ENCODE results near the gene SLC6A8.

Gene SLC6A8

DNA sequence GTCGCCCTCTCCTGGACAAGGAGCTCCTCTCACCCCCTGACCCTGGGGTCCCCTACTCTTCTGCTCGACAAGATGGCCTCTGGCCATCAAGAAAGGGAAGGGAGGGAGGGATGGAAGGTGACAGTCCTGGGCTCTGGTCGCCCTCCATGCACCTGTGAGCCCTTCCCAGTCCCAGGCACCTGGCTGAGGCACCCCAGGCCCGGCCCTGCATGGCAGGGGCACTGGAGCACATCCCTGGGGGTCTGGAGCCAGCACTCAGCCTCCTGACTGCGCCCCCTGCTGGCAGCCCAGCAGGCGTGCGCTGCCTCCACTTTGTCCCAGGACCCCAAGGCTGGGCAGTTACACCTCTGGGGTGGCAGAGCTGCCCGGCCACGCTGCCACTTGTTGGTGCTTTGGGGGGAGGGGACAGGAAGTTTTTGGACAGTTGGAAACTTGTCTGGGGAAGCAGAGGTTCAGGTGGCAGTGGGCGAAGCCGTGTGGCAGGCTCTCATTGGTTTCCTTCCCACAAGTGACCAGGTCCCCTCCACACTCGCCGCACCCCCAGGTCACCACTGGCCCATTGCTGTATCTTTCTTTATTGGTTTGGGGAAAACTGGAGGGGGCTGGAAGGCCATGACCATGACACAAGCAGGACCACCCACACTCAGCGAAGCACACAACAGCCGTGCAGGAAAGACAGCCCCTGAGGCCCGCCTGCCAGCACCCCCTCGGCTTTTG, 18.4 kb upstream of the SLC6A8 start:
- H3K79me2 ChIP-seq (ENCODE audit: insufficient read depth, low read depth) = no peaks in the 10 kb centered on the region
- no peak overlapping the region for H3K4me2 ChIP-seq
- H4K20me1 ChIP-seq (ENCODE audit: insufficient read depth) = no peaks in the 10 kb centered on the region
- H3K9ac ChIP-seq = no peak overlapping the region
- TF ChIP-seq, protein P1, sequence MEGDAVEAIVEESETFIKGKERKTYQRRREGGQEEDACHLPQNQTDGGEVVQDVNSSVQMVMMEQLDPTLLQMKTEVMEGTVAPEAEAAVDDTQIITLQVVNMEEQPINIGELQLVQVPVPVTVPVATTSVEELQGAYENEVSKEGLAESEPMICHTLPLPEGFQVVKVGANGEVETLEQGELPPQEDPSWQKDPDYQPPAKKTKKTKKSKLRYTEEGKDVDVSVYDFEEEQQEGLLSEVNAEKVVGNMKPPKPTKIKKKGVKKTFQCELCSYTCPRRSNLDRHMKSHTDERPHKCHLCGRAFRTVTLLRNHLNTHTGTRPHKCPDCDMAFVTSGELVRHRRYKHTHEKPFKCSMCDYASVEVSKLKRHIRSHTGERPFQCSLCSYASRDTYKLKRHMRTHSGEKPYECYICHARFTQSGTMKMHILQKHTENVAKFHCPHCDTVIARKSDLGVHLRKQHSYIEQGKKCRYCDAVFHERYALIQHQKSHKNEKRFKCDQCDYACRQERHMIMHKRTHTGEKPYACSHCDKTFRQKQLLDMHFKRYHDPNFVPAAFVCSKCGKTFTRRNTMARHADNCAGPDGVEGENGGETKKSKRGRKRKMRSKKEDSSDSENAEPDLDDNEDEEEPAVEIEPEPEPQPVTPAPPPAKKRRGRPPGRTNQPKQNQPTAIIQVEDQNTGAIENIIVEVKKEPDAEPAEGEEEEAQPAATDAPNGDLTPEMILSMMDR (conservative IDR thresholded peaks at IDR 0.05; ENCODE audit: low read depth, low read length) = peak; percentile 78
- H3K4me1 ChIP-seq (ENCODE audit: low read depth, poor library complexity, severe bottlenecking) = no peaks in the 10 kb centered on the region
- H2AFZ ChIP-seq (ENCODE audit: low read depth) = no peak overlapping the region
- H3K27me3 ChIP-seq (ENCODE audit: insufficient read depth, low read depth) = no peaks in the 10 kb centered on the region
- no peak overlapping the region for H3K4me3 ChIP-seq (IDR thresholded peaks at IDR 0.05; ENCODE audit: insufficient read depth, low read depth, low read length)
- H3K27ac ChIP-seq = no peak overlapping the region
- H3K36me3 ChIP-seq (ENCODE audit: insufficient read depth) = no peaks in the 10 kb centered on the region

- no peaks in the 10 kb centered on the region for H3K36me3 ChIP-seq (ENCODE audit: insufficient read depth)
- H3K9ac ChIP-seq = no peak overlapping the region
- H3K4me1 ChIP-seq (ENCODE audit: low read depth, poor library complexity, severe bottlenecking) = no peaks in the 10 kb centered on the region
- no peak overlapping the region for H3K4me3 ChIP-seq (IDR thresholded peaks at IDR 0.05; ENCODE audit: insufficient read depth, low read depth, low read length)
- TF ChIP-seq, protein P1 (conservative IDR thresholded peaks at IDR 0.05; ENCODE audit: low read depth, low read length) = no peak
- H3K79me2 ChIP-seq (ENCODE audit: insufficient read depth, low read depth) = no peaks in the 10 kb centered on the region
- H4K20me1 ChIP-seq (ENCODE audit: insufficient read depth) = no peaks in the 10 kb centered on the region
- H3K4me2 ChIP-seq = no peak overlapping the region
- H3K27ac ChIP-seq = no peak overlapping the region
- H3K27me3 ChIP-seq (ENCODE audit: insufficient read depth, low read depth) = no peaks in the 10 kb centered on the region
- H2AFZ ChIP-seq (ENCODE audit: low read depth) = no peak overlapping the region
These were observed 17.6 kb upstream of the SLC6A8 start for GRCh38 chrX:153669901-153670731.

DNA sequence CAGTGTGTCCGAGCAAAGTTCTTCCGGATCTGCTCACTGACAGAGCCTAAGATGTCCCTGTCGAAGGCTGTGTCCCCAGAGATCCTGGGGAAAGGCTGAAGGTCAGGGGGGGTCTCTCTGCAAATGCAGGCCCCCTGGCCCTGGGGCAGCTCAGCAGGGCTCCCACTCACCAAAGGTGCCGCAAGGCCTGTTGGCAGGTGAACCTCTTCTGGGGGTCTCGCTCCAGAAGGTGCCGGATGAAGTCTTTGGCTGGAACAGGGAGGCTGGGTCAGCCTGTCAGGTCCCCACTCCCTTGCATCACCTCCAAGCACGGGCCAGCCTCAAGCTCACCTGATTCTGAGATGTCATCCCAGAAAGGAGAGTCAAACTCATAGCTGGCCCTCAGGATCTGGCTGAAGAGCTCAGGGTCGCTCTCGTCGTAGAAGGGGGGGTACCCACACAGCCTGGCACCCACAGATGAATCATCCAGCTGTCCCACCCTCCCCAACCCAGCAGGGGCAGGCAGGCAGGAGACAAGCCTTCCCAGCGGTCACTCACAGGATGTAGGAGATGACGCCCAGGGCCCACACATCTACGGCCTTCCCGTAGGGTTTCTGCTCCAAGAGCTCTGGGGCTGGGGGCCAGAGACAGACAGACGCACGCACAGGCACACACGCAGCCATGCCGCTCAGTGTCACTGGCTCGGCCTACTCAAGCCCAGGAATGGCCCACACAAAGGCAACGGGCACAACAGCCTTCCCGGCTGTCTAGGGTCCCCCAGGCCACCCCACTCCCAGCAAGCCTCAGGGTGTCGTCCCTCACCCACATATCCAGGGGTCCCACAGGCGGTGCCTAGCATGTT, 16.8 kb upstream of the SLC6A8 start:
- Histone ChIP-seq H3K27ac (no peak overlapping the region), H3K79me2 (ENCODE audit: insufficient read depth, low read depth) (no peaks in the 10 kb centered on the region), H3K9ac (no peak overlapping the region), H3K36me3 (ENCODE audit: insufficient read depth) (no peaks in the 10 kb centered on the region), H4K20me1 (ENCODE audit: insufficient read depth) (no peaks in the 10 kb centered on the region), H2AFZ (ENCODE audit: low read depth) (no peak overlapping the region), H3K4me2 (no peak overlapping the region), H3K27me3 (ENCODE audit: insufficient read depth, low read depth) (no peaks in the 10 kb centered on the region), H3K4me3 (IDR thresholded peaks at IDR 0.05; ENCODE audit: insufficient read depth, low read depth, low read length) (no peak overlapping the region), H3K4me1 (ENCODE audit: low read depth, poor library complexity, severe bottlenecking) (no peaks in the 10 kb centered on the region)
- TF ChIP-seq, protein P1 (conservative IDR thresholded peaks at IDR 0.05; ENCODE audit: low read depth, low read length) = no peak

Measured in KMS-11 (cell line).